Measurements from ENCODE around the gene LIPM.

The LIPM gene

DNA sequence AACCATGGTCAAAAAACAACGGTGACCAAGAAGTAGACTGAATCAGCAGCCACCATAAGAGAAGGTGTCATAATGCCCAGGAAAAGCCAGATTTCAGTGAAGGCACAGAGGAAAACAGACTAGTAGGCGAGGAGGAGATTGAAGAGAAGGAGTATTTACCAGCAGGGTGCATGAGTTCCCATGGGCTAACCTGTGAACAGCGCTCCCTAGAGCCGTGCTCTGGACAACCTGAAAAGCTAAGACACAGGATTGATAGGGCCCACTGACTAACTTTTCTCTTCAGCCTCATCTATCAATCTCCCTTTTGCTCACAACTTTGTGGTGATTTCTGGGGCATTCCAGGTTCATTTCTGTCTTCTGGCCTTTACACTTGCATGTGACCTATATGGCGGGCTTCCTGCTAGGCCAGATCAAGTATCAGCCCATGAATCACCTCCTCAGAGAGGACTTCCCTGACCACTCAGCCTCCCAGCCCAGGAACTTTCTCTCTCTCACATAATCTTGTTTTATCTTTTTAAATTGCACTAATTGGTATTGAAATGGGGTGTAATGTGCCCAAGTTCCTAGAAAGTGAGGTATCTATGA, 36.3 kb downstream of the LIPM start:
- ChIA-PET POLR2A (interaction anchor here (0.6 kb wide), 1 partner anchor 166 kb away, joined by 3 read pairs; no protein-coding TSS in a partner anchor), CTCF (interaction anchor here (1.3 to 20.3 kb wide), 5 partner anchors 11 to 150 kb away, joined by 3 to 471 read pairs (median 3); no protein-coding TSS in a partner anchor)
- DNase-seq (ENCODE audit: extremely low spot score): no peak
- TF ChIP-seq CTCF (IDR thresholded peaks at IDR 0.05; ENCODE audit: control extremely low read depth, extremely low read depth, low read depth, missing control alignments): no peak

DNA sequence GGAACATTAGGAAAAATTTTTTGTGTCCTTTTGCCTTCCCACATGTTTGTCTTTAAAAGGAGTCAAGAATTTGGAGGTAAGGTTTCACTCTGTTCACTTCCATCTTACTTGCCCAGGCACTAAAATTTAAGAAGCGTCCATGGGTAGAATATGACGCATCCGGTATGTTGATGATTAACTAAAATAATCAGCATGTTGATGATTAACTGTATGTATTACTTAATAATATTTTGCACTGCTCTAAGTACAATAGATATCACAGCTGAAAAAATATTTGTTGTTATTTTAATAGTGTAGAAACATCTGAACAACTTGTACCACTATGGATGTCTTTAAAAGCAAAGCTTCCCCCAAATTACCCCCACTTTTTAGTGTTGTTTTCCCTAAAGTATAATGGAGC, 37.6 kb downstream of the LIPM start:
- no peak for TF ChIP-seq CTCF (IDR thresholded peaks at IDR 0.05; ENCODE audit: control extremely low read depth, extremely low read depth, low read depth, missing control alignments)
- no peak for DNase-seq (ENCODE audit: extremely low spot score)
- POLR2A ChIA-PET: no interaction called here
- CTCF ChIA-PET: interaction anchor here (1.1 to 20.3 kb wide), 6 partner anchors 16 to 147 kb away, joined by 3 to 471 read pairs (median 3); no protein-coding TSS in a partner anchor

DNA sequence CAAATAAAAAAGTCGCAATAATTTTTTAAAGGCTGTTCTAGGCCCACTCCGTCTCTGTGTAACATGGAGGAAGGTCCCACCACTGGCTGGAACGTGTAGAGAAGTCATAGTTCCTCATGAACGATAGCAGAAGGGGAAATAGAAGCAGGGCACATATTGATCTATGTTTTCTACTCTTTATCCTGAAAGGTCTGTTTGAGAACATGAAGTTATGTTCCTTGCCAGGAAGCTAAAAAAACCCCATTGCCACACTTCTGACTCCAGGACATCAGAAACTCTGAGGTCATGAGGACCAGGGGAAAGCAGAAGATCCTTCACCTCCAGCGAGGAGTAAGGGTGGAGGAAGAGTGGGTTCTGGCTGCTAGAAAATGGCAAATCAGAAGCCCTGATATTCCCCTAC, 38.4 kb downstream of the LIPM start:
- ChIA-PET POLR2A (no interaction called here), CTCF (interaction anchor here (0.8 to 20.3 kb wide), 5 partner anchors 11 to 90 kb away, joined by 3 to 471 read pairs (median 3); partner anchors contain the start of gene ANKRD22)
- no peak for TF ChIP-seq CTCF (IDR thresholded peaks at IDR 0.05; ENCODE audit: control extremely low read depth, extremely low read depth, low read depth, missing control alignments)
- no peak for DNase-seq (ENCODE audit: extremely low spot score)

GRCh38 chr10:88841316-88842111, 39.0 kb downstream of the LIPM start:
- POLR2A ChIA-PET: no interaction called here
- TF ChIP-seq CTCF (IDR thresholded peaks at IDR 0.05; ENCODE audit: control extremely low read depth, extremely low read depth, low read depth, missing control alignments): no peak
- CTCF ChIA-PET: interaction anchor here (0.8 to 20.3 kb wide), 3 partner anchors 10 to 89 kb away, joined by 3 to 471 read pairs (median 4); partner anchors contain the start of gene ANKRD22
- no peak for DNase-seq (ENCODE audit: extremely low spot score)

DNA sequence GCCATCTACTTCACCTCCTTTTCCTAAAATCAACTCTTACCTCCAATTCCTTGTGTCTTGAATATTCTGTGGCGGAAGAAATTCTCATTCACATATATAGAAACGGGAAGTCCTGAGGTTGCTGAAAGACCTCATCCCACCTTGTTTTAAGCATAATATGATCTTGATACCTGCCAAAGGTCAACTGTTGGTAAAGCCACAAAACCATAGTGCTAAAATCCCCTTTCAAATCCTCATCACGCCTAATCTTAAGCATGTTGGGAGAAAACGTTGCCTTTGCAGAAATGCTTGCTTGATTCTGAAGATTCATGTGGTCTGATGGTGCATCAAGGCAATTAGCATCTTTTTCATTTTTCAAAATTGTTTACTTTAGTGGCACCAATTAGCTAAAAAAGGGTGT, 40.6 kb downstream of the LIPM start:
- CTCF ChIA-PET: interaction anchor here (1.0 to 20.3 kb wide), 4 partner anchors 7 to 88 kb away, joined by 3 to 471 read pairs (median 27); no protein-coding TSS in a partner anchor
- no peak for TF ChIP-seq CTCF (IDR thresholded peaks at IDR 0.05; ENCODE audit: control extremely low read depth, extremely low read depth, low read depth, missing control alignments)
- POLR2A ChIA-PET: no interaction called here
- DNase-seq (ENCODE audit: extremely low spot score): no peak

GRCh38 chr10:88848499-88848898, 46.0 kb downstream of the LIPM start:
- POLR2A ChIA-PET: no interaction called here
- CTCF ChIA-PET: interaction anchor here (0.7 to 2.4 kb wide), 2 partner anchors 12 to 84 kb away, joined by 3 to 15 read pairs; no protein-coding TSS in a partner anchor
- no peak for DNase-seq (ENCODE audit: extremely low spot score)
- no peak for TF ChIP-seq CTCF (IDR thresholded peaks at IDR 0.05; ENCODE audit: control extremely low read depth, extremely low read depth, low read depth, missing control alignments)

Measured in GM10248 (cell line).